ENCODE data around the gene DGCR6.
"Not testable (repeated sequence)": the region's sequence is repeated elsewhere in the genome, so short reads cannot be mapped to it uniquely, and the experiment has no call there.

The DGCR6 gene

GRCh38 chr22:18905540-18906409, at the start of gene DGCR6:
TSS of gene DGCR6 (plus strand) at chr22:18906320. CDS start at chr22:18906375, 55 bp downstream.
- DNase-seq: no peak

GRCh38 chr22:18859314-18859713, 46.8 kb upstream of the DGCR6 start:
- DNase-seq: not testable (repeated sequence)

GRCh38 chr22:18881260-18881659, 24.9 kb upstream of the DGCR6 start:
- DNase-seq: not testable (repeated sequence)

GRCh38 chr22:18884465-18884864, 21.7 kb upstream of the DGCR6 start:
- not testable (repeated sequence) for DNase-seq

- DNase-seq: no peak
Observed at GRCh38 chr22:18888115-18888514, 18.0 kb upstream of the DGCR6 start.

- not testable (repeated sequence) for DNase-seq
Observed at GRCh38 chr22:18890510-18891192, 15.5 kb upstream of the DGCR6 start.

GRCh38 chr22:18893775-18894174, 12.3 kb upstream of the DGCR6 start:
- not testable (repeated sequence) for DNase-seq

- not testable (repeated sequence) for DNase-seq
Observed at GRCh38 chr22:18896037-18896657, 10.0 kb upstream of the DGCR6 start.

GRCh38 chr22:18906410-18906745, 258 bp downstream of the DGCR6 start:
- DNase-seq: not testable (repeated sequence)

- no peak for DNase-seq
Observed at GRCh38 chr22:18906896-18907295, 776 bp downstream of the DGCR6 start.

- no peak for DNase-seq
Observed at GRCh38 chr22:18909556-18909955, 3.4 kb downstream of the DGCR6 start.

GRCh38 chr22:18911535-18911934, 5.4 kb downstream of the DGCR6 start:
- DNase-seq: not testable (repeated sequence)

GRCh38 chr22:18912264-18912946, 6.3 kb downstream of the DGCR6 start:
- not testable (repeated sequence) for DNase-seq

GRCh38 chr22:18914558-18914957, 8.4 kb downstream of the DGCR6 start:
- DNase-seq: not testable (repeated sequence)

GRCh38 chr22:18915550-18915949, 9.4 kb downstream of the DGCR6 start:
- not testable (repeated sequence) for DNase-seq

- DNase-seq: not testable (repeated sequence)
Observed at GRCh38 chr22:18917818-18918217, 11.7 kb downstream of the DGCR6 start.

GRCh38 chr22:18920257-18920902, 14.3 kb downstream of the DGCR6 start:
- not testable (repeated sequence) for DNase-seq

- DNase-seq: no peak
Observed at GRCh38 chr22:18925368-18926064, 19.4 kb downstream of the DGCR6 start.

- no peak for DNase-seq
Observed at GRCh38 chr22:18927020-18927419, 20.9 kb downstream of the DGCR6 start.

GRCh38 chr22:18927573-18927972, 21.5 kb downstream of the DGCR6 start:
- no peak for DNase-seq

GRCh38 chr22:18929459-18929858, 23.3 kb downstream of the DGCR6 start:
- no peak for DNase-seq

All from T1000 (cell line).